HUDEP-2 (cell line): ENCODE data around the gene GGNBP2.

ENCODE experiments used
- DNase-seq, 76 experiments: peaks; one replicate each; lab custom pipeline; 2025; ENCODE audit not compliant: unreplicated experiment in 76 of 76; lab: John Stamatoyannopoulos, UW

GGNBP2 gene

GRCh38 chr17:36550491-36551417, 6.0 kb downstream of the GGNBP2 start:
- no peak for DNase-seq

GRCh38 chr17:36553459-36553858, 8.7 kb downstream of the GGNBP2 start:
- DNase-seq, result no peak

GRCh38 chr17:36566081-36566480, 21.4 kb downstream of the GGNBP2 start:
- no peak for DNase-seq

- no peak for DNase-seq
Measured at GRCh38 chr17:36575028-36575427, 30.3 kb downstream of the GGNBP2 start.

- peak in 9 of 76 experiments; percentile 2 to 30 (median 13) for DNase-seq
Measured at GRCh38 chr17:36576793-36577192, 32.1 kb downstream of the GGNBP2 start.

GRCh38 chr17:36578671-36579070, 34.0 kb downstream of the GGNBP2 start:
- DNase-seq, result no peak

GRCh38 chr17:36583787-36584186, 39.1 kb downstream of the GGNBP2 start:
- no peak for DNase-seq

- DNase-seq, result no peak
Measured at GRCh38 chr17:36586138-36586537, 41.4 kb downstream of the GGNBP2 start.

GRCh38 chr17:36590082-36590481, 45.4 kb downstream of the GGNBP2 start:
- DNase-seq, result peak in 62 of 76 experiments; percentile 13 to 86 (median 52)

- peak in 66 of 76 experiments; percentile 20 to 85 (median 64) for DNase-seq
Measured at GRCh38 chr17:36591434-36592315, 47.0 kb downstream of the GGNBP2 start, which contains the start of gene DHRS11. Gene DHRS11 (plus strand): TSS chr17:36591879. CDS start chr17:36592010, 131 bp downstream.

- peak in 19 of 76 experiments; percentile 10 to 48 (median 24) for DNase-seq
Measured at GRCh38 chr17:36592316-36592715, 47.6 kb downstream of the GGNBP2 start.

GRCh38 chr17:36592716-36593321, 48.1 kb downstream of the GGNBP2 start:
- peak in 1 of 76 experiments; percentile 44 for DNase-seq

- DNase-seq, result peak in 20 of 76 experiments; percentile 5 to 55 (median 21)
Measured at GRCh38 chr17:36593656-36594316, 49.1 kb downstream of the GGNBP2 start.

- DNase-seq, result peak in 2 of 76 experiments; percentile 5 to 7
Measured at GRCh38 chr17:36594626-36595401, 50.1 kb downstream of the GGNBP2 start.

- DNase-seq, result peak in 49 of 76 experiments; percentile 10 to 68 (median 36)
Measured at GRCh38 chr17:36597226-36597625, 52.5 kb downstream of the GGNBP2 start.

- no peak for DNase-seq
Measured at GRCh38 chr17:36597866-36598777, 53.4 kb downstream of the GGNBP2 start.

GRCh38 chr17:36598951-36599401, 54.3 kb downstream of the GGNBP2 start:
- no peak for DNase-seq
